ENCODE results near the gene NXN. TPM values are rescaled to one million over a fixed set of nuclear protein-coding genes. Genes with fewer than 3 reads are reported as not detected.

The NXN gene
- polyA plus RNA-seq, 1 donor from 2014 or later = 14.8 TPM

DNA sequence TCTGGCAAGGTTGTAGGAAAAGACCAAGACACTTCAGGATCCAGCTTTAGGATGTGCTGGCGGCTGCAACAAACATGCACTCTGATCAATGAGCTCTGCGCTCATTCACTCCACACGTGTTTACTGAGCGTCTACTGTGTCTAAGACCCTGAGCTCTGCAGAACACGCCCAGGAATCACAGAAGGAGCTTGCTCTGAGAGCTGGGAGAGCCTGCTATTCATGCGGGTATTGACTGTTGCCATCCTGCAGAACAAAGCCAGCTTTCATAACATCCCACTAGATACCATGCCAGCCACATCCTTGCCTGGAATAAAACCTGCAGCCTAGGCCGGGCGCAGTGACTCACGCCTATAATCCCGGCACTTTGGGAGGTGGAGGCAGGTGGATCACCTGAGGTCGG lies 44.1 kb downstream of the NXN start:
- Histone ChIP-seq H3K27ac (ENCODE audit: low read length) (no peak overlapping the region), H3K79me2 (replicated peaks; ENCODE audit: insufficient read depth, low read length) (peaks cover 46% of the 10 kb centered on the region), H3F3A (ENCODE audit: insufficient read depth, low read length, poor library complexity, severe bottlenecking) (no peaks in the 10 kb centered on the region), H2AFZ (ENCODE audit: low read depth, low read length) (no peak overlapping the region), H3K36me3 (ENCODE audit: insufficient read depth, low read length) (no peaks in the 10 kb centered on the region), H4K20me1 (ENCODE audit: insufficient read depth) (no peaks in the 10 kb centered on the region), H3K4me2 (ENCODE audit: low read length) (no peak overlapping the region), H3K9ac (ENCODE audit: low read length) (no peak overlapping the region), H3K27me3 (ENCODE audit: insufficient read depth, low read depth, low read length) (no peaks in the 10 kb centered on the region), H3K9me2 (ENCODE audit: insufficient read depth, low read length) (no peaks in the 10 kb centered on the region), H3K9me3 (ENCODE audit: low read length) (no peaks in the 10 kb centered on the region), H3K4me3 (ENCODE audit: low read length) (no peak overlapping the region)
- no peak for TF ChIP-seq MXI1 (conservative IDR thresholded peaks at IDR 0.05; ENCODE audit: poor library complexity, severe bottlenecking)
- no peak for TF ChIP-seq SMC3 (conservative IDR thresholded peaks at IDR 0.05; ENCODE audit: poor library complexity)
- TF ChIP-seq RAD21 (conservative IDR thresholded peaks at IDR 0.05) = no peak
- TF ChIP-seq EZH2 (IDR thresholded peaks at IDR 0.05; ENCODE audit: borderline replicate concordance, insufficient read depth, low read length, poor library complexity, severe bottlenecking) = no peak
- TF ChIP-seq, protein P1, sequence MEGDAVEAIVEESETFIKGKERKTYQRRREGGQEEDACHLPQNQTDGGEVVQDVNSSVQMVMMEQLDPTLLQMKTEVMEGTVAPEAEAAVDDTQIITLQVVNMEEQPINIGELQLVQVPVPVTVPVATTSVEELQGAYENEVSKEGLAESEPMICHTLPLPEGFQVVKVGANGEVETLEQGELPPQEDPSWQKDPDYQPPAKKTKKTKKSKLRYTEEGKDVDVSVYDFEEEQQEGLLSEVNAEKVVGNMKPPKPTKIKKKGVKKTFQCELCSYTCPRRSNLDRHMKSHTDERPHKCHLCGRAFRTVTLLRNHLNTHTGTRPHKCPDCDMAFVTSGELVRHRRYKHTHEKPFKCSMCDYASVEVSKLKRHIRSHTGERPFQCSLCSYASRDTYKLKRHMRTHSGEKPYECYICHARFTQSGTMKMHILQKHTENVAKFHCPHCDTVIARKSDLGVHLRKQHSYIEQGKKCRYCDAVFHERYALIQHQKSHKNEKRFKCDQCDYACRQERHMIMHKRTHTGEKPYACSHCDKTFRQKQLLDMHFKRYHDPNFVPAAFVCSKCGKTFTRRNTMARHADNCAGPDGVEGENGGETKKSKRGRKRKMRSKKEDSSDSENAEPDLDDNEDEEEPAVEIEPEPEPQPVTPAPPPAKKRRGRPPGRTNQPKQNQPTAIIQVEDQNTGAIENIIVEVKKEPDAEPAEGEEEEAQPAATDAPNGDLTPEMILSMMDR (IDR thresholded peaks at IDR 0.05; ENCODE audit: poor library complexity, severe bottlenecking) = no peak
- no peak for TF ChIP-seq EP300 (conservative IDR thresholded peaks at IDR 0.05; ENCODE audit: poor library complexity, severe bottlenecking)
- TF ChIP-seq, protein P2, sequence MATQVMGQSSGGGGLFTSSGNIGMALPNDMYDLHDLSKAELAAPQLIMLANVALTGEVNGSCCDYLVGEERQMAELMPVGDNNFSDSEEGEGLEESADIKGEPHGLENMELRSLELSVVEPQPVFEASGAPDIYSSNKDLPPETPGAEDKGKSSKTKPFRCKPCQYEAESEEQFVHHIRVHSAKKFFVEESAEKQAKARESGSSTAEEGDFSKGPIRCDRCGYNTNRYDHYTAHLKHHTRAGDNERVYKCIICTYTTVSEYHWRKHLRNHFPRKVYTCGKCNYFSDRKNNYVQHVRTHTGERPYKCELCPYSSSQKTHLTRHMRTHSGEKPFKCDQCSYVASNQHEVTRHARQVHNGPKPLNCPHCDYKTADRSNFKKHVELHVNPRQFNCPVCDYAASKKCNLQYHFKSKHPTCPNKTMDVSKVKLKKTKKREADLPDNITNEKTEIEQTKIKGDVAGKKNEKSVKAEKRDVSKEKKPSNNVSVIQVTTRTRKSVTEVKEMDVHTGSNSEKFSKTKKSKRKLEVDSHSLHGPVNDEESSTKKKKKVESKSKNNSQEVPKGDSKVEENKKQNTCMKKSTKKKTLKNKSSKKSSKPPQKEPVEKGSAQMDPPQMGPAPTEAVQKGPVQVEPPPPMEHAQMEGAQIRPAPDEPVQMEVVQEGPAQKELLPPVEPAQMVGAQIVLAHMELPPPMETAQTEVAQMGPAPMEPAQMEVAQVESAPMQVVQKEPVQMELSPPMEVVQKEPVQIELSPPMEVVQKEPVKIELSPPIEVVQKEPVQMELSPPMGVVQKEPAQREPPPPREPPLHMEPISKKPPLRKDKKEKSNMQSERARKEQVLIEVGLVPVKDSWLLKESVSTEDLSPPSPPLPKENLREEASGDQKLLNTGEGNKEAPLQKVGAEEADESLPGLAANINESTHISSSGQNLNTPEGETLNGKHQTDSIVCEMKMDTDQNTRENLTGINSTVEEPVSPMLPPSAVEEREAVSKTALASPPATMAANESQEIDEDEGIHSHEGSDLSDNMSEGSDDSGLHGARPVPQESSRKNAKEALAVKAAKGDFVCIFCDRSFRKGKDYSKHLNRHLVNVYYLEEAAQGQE (IDR thresholded peaks at IDR 0.05; ENCODE audit: borderline replicate concordance) = no peak

DNA sequence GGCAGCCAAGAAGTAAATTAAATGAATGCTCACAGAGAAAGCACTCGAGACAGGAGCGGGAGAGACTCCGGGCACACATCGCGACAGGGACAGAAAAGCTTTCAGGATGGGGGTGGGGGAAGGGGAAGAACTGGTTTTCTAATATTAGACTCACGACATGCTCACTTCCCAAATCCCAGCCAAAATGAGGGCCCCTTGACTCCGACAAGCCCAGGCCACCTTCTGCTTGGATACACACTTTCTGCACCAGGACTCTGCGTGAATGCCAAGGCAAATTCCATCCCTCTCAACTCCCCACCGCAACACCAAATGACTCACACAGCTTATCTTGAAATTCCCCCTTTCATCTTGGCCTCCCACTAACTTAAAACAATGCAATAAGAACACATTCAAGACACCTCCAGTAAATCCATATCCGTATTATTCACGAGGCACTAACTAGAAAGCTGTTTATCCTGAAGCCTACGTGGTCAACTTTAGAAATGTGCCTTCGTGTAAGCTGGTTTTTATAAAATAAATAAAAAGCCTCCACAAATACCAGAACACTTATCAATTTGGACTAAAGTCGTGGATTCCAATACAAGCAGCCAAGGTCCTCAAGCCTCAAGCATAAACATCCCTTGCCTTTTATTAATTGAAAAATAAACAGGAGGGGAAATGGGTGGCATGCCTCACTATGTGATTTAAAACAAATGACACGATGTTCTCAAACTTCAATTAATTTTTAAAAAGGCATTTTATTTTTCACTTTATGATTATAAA lies 46.1 kb downstream of the NXN start:
- Histone ChIP-seq H4K20me1 (ENCODE audit: insufficient read depth) (no peaks in the 10 kb centered on the region), H3K79me2 (replicated peaks; ENCODE audit: insufficient read depth, low read length) (peaks cover 41% of the 10 kb centered on the region), H2AFZ (ENCODE audit: low read depth, low read length) (no peak overlapping the region), H3F3A (ENCODE audit: insufficient read depth, low read length, poor library complexity, severe bottlenecking) (no peaks in the 10 kb centered on the region), H3K4me3 (ENCODE audit: low read length) (no peak overlapping the region), H3K4me2 (ENCODE audit: low read length) (no peak overlapping the region), H3K9me2 (ENCODE audit: insufficient read depth, low read length) (no peaks in the 10 kb centered on the region), H3K27ac (ENCODE audit: low read length) (no peak overlapping the region), H3K27me3 (ENCODE audit: insufficient read depth, low read depth, low read length) (no peaks in the 10 kb centered on the region), H3K9ac (ENCODE audit: low read length) (no peak overlapping the region), H3K36me3 (ENCODE audit: insufficient read depth, low read length) (no peaks in the 10 kb centered on the region), H3K9me3 (ENCODE audit: low read length) (no peaks in the 10 kb centered on the region)
- TF ChIP-seq POLR2AphosphoS5 (IDR thresholded peaks at IDR 0.05) (no peak), EZH2 (IDR thresholded peaks at IDR 0.05; ENCODE audit: borderline replicate concordance, insufficient read depth, low read length, poor library complexity, severe bottlenecking) (no peak), EP300 (conservative IDR thresholded peaks at IDR 0.05; ENCODE audit: poor library complexity, severe bottlenecking) (no peak), RAD21 (conservative IDR thresholded peaks at IDR 0.05) (no peak), SMC3 (conservative IDR thresholded peaks at IDR 0.05; ENCODE audit: poor library complexity) (no peak), MXI1 (conservative IDR thresholded peaks at IDR 0.05; ENCODE audit: poor library complexity, severe bottlenecking) (no peak), TAF1 (IDR thresholded peaks at IDR 0.05; ENCODE audit: low read depth) (no peak)
- TF ChIP-seq, protein P1 (IDR thresholded peaks at IDR 0.05; ENCODE audit: poor library complexity, severe bottlenecking) = no peak
- TF ChIP-seq, protein P2 (IDR thresholded peaks at IDR 0.05; ENCODE audit: borderline replicate concordance) = no peak
